ENCODE data around the gene SPON2.
A peak's percentile ranks its signal among the peaks of the same experiment; 100 is the strongest.

SPON2 gene

DNA sequence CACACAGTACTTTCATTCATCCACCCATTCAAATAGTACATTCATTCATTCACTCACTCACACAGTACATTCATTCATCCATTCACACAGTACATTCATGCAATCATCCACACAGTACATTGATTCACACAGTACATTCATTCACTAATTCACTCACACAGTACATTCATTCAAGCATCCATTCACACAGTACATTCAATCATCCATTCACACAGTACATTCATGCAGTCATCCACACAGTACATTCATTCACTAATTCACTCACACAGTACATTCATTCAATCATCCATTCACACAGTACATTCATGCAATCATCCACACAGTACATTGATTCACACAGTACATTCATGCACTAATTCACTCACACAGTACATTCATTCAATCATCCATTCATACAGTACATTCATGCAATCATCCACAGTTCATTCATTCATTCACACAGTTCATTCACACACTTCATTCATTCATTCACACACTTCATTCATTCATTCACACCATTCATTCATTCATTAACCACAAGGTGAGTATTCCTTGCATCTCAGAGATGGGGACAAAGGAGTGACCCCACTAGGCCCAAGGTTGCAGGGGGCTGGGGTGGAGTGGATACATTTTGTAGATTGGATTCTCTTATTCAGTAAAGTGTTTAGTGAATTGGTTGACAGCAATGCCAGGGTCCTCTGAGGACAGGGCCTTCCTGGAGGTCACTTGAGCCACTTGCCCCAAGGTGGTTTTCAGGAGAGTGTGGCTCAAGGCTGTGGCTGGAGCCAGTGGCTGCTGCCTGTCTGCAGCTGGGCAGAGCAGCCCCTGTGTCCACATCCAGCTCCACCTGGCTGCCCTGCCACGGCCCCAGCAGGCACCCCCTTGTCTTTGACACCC lies 4.3 kb upstream of the SPON2 start:
- FAIRE-seq (peak; percentile 45), DNase-seq (ENCODE audit: extremely low spot score, insufficient read length, low read depth) (no peak)

DNA sequence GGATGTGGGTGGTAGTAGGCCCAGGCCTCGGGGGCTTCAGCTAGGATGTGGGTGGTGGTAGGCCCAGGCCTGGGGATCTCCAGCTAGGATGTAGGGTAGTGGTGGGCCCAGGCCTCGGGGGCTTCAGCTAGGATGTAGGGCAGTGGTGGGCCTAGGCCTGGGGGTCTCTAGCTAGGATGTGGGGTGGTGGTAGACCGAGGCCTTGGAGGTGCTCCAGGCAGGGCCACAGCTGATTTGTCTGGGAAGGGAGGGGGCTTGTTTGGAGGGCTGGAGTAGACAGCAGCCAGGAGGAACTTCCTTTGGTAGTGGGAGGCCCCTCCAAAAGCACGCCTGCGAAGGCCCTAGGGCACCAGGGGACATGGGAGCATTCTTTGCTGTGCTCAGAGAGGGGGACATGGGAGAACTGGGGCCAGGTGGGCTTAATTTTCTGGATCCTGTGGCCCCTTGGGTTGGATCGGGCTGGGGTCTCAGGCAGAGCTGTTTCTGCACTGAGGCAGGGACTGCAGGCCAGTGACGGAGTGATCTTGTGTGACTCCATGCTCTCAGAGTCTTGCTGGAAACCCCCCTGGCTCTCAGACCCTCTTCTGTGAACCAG lies 3.3 kb upstream of the SPON2 start:
- FAIRE-seq: no peak
- no peak for DNase-seq (ENCODE audit: extremely low spot score, insufficient read length, low read depth)

DNA sequence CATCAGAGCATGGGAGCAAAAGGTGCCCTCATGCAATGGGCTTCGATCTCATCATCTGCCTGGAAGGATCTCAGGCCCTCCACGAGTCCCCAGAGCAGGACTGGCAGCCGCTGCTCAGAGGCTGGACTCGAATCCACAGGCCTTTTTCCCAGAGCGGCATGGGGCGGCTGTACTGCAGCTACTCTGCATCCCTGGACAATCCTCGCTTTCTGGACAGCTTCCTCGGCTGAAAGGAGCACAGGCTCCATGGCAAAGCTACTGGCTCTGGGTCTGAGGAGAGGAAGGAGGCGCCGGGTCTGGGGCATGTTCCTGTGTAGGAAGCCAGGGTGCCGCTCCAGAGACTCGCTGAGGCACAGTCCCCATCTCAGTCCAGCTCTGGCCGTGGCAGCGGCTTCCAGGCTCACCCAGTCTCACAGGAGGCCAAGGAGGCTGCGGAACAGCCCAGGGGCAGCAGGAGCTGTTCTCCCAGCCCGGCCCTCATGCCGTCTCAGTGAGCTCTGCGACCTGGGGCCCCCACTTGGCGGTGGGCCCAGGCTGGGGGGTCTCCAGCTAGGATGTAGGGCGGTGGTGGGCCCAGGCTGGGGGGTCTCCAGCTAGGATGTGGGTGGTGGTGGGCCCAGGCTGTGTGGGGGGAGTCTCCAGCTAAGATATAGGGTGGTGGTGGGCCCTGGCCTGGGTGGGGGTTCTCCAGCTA lies 2.7 kb upstream of the SPON2 start:
- DNase-seq (ENCODE audit: extremely low spot score, insufficient read length, low read depth): no peak
- FAIRE-seq: no peak

DNA sequence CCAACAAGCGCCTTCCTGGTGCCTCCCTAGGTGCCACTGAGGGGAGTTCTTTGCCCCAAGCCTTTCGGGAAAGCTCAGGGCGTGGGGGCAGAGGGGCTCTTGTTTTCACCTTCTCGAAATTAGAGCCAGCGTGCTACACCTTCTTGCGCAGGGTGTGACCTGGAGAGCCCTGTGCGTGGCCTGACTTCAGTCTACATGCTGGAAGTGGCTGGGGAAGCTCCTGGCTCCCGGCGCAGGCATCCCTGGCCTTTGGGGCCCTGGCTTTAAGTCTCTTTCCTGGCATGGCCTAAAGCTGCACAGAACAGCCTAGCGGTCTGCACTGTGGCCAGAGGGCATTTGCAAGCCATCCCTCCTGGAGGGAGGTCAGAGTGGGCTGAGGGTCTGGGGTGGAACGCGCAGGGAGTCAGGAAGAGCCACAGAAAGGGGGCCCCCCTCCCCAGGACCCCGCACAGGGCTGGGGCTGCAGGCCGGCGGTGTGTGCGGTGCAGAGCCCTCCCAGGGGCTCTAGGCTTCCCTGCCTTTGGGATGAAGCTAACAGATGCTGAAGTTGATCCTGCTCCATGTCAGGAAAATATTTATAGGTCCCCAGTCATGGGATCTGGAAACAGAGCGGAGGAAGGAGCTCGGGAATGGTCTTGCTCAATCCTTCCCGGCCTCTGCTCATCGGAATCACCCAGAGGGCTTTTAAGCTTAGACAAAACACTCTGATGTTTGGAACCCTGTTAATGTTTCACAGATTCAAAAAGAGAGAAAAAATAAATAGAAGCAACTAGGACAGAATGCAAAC lies 781 bp upstream of the SPON2 start:
- no peak for FAIRE-seq

DNA sequence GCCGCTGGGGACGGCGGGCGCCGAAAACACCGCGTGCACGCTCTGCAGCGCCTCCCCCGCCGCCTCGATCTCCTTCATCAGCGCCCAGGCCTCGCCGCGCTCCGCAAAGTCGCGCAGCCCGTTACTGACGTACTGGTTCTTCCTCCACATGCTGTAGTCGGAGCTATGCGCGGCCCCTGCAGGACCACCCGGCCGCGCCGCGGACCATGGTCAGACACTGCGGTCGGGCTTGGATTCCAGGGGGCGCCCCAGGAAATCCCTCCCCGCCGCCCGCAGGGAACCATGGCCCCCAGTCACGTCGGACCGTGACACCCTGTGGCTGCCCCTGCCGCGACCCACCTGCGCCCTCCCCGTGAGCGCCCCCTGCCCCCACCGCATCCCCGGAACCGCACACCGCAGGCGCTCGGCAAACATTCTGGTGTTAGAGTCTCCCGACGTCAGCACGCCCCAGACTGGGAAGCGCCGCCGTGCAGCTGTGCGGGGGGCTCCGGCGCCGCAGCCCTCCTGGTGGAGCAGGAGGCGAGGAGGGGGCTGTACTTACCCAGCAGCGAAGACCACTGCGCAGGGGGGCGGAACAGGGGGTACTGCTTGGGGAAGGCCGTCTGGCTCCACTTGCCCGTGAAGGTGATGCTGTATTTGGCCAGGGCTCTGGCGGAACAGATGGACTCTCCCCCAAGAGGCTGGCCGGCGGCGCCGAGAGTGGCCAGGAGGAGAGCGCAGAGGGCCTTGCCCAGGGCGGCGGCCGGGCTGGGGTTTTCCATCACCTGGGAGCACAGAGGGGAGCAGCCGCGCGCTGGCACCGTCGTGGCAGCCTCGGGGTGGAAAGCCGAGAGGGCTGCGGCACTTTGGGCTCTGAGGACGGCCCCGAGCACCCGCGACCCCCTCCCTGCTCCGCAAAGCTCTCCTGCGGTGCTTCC lies 814 bp downstream of the SPON2 start:
- DNase-seq (ENCODE audit: extremely low spot score, insufficient read length, low read depth) (no peak), FAIRE-seq (no peak)

More for the DNA sequence above, 781 bp upstream of the SPON2 start:
- DNase-seq (ENCODE audit: extremely low spot score, insufficient read length, low read depth): no peak

DNA sequence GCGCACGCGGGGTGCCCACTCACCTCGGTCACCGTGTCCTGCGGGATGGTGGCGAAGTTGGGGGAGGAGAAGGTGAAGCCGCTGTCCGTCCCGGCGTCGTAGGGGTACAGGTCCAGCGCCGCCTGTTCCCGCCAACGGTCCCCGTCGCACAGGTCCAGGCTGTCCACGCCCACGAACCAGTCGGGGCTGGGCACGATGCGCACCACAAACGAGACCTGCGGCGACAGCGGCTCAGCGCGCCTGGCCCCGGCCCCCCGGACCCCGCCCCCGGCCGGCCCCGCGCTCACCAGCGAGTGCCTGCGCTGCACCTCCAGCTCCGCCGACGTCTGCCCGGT lies 1.4 kb downstream of the SPON2 start:
- FAIRE-seq: no peak

DNA sequence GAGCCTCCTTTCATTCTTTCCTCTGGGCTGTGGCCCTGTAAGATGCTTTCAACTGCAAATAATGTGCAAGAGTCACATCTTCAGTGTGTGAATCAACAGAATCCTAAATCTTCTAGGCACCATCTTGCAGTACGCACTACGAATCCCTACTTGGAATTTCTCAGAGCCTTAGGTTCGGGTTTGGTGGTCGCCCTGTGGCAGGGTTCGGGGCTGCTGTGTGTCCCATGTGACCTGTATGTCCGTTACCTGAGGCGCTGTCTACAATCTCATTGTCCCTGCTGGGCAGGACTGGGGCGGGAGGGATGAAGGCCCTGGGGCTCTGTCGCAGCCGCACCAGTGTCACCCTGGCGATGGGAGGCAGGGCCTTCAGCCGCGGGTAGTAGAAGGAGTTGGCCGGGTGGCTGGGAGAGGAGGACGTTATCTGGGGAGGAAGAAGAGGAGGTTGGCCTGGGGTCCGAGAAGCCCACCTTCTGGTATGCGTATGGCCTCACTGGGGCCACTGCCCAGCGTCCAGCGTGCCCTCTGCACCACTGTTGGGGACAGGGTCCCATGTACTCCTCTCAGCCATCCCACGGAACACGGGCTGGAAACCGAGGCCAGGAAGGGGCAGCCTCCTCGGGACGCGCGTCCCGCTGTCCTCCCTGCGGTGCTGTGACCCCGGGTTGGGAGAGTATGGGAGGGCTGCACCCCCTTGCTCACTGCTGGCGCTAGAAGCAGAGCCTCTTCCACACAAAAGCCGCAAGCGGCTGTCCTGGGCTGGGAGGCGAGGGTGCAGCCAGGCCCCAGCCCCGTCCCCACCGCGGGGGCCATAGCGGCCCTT lies 2.0 kb downstream of the SPON2 start:
- DNase-seq (ENCODE audit: extremely low spot score, insufficient read length, low read depth) (no peak), FAIRE-seq (no peak)

More for the DNA sequence above, 1.4 kb downstream of the SPON2 start:
- no peak for DNase-seq (ENCODE audit: extremely low spot score, insufficient read length, low read depth)

DNA sequence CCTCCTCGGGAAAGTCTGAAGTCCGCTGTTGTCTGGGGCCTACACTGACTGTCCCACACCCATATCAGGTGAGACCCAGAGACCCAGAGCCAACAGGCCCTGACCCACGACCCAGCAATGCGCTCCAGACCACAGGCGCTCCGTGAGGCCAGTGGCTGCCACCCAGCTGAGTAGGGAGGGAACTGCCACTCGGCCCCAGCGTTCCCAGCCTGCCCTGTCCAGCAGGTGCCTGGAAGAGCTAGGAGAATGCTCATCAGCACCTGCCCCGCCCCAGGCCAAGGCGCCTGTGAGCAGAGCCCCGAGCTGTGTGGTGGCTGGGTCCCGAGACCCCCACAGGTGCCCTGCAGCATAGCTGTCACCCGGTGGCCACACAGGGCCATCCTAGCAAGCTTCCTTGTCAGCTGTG lies 2.7 kb downstream of the SPON2 start:
- FAIRE-seq (no peak), DNase-seq (ENCODE audit: extremely low spot score, insufficient read length, low read depth) (no peak)

DNA sequence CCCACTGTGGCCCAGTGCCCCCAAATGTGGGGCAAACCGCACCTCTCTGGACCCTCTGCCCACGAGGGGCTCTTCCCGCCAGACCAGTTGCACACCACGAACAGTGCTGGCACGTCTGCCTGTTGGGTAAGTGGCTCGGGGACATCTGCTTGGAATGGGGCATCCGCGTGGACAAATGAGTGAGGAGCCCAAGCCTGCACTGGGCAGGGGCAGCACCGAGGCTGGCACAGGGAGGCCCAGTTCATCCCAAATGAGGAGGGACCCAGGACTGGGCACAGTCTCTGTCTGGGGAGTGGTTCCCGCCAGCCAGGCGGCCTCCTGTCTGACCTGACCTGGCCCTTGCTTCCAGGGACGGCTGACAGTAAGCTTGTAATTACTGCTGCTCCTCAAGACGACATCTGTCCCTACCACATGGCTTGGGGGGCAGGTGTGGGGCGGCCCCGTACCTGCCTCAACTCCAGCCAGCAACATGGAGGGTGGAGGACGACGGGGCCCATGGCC lies 3.2 kb downstream of the SPON2 start:
- FAIRE-seq (no peak), DNase-seq (ENCODE audit: extremely low spot score, insufficient read length, low read depth) (no peak)

DNA sequence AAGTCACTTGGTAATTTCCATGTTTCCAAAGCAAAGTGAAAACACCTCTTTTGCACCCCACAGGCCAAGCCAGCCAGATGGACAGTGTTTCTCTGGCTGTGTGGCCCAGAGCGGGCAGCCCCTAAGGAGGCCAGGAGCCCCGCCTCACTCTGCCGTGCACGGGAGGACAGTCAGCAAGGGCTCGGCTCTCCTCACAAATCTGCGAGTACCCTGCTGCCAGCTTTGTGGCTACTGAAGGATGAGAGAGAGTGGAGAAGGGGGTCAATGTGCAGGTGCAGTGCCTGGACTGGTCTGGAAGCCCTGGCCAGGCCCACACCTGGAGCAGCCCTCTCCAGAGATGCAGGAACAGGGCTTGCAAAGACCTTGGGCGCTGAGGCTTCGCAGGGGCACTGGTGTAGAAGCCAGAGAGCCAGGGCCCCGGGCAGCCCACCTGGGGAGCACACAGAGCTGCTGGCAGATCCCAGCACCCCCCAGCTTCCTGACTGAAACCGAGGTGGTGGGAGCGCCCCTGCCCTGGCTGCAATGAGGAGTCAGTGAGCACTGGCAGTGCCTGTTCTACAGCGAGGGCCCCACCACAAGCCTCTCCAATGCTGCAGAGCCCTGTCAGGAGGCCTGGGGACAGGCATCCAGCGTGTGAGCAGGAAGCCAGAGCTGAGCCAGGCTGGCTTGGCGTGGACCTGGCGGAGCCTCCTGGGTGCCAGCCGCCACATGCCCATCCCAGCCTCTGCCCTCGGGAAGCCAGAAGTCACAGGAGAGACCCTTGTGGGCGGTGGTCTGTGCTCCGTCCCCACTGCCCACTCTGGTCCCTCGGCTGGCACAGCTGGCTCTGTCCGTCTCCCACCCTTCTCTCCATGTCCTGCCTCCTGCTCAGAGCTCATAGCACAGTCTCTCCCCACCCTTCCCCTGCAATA lies 3.9 kb downstream of the SPON2 start:
- DNase-seq (ENCODE audit: extremely low spot score, insufficient read length, low read depth): no peak
- FAIRE-seq: no peak

DNA sequence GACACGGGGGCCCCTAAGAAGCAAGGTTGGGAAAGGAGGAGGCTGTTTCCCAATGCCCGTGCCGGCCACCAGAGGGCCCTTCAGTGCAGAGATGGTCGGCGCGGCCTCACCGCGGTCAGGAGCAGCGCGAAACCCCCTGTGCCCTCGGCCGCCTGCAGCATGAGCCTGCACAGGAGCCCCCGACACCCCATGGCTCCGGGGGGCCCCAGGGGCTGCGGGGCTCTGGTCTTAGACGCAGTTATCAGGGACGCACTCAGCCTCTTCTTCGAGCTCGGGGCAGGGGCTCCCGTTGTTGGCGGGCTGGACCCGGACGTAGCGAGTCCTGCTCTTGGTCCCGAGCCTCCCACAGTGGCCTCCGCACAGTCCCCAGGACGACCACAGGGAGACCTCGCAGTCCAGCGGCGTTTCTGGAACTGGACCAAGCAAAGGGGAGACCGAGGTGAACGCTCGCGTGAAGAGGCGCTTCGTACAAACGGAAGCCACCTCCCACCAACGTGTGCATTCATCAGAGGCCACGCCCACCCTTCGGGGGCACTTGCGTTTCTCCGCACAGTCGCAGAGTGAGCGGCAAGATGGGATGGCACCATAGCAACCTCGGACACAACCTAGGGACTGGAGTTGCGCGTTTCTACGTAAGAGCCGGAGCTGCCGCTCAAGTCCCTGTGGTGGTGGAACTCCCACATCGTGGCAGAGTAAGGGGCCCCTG lies 5.0 kb downstream of the SPON2 start:
- DNase-seq (ENCODE audit: extremely low spot score, insufficient read length, low read depth) (no peak), FAIRE-seq (peak; percentile 87)

DNA sequence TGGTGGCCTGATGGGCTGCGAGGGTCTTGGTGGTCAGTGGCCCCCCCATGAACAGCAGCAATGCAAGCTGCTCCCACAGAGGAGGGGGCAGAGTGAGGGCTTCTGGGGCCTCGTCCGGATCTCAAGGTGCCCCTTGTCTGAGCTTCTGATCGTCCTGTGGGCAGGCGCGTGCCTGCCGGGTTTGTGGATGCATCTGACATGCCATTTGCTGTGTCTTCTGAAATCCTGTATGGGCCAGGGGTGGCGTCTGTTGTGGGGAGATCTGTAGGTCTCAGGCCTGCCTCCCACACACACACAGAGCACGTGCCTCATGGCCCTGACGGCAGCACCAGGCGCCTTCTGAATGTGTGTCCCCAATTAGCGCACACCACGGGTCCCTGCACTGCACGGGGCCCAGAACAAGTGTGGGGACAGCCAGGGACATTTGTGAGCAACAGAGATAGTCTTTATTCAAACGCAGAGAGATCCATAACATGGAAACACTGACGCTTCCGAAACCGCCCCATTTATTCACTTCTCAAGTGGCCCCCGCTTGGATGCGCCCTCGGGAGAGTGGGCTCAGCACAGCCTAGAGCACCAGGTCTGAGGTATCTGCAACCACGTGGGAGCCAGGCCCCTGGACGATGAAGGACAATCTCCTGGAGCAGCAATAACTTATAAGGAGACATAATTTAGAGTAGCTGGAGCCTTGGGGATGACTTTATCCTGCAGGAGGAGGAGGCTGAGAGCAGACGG lies 5.7 kb downstream of the SPON2 start:
- FAIRE-seq (no peak), DNase-seq (ENCODE audit: extremely low spot score, insufficient read length, low read depth) (no peak)

DNA sequence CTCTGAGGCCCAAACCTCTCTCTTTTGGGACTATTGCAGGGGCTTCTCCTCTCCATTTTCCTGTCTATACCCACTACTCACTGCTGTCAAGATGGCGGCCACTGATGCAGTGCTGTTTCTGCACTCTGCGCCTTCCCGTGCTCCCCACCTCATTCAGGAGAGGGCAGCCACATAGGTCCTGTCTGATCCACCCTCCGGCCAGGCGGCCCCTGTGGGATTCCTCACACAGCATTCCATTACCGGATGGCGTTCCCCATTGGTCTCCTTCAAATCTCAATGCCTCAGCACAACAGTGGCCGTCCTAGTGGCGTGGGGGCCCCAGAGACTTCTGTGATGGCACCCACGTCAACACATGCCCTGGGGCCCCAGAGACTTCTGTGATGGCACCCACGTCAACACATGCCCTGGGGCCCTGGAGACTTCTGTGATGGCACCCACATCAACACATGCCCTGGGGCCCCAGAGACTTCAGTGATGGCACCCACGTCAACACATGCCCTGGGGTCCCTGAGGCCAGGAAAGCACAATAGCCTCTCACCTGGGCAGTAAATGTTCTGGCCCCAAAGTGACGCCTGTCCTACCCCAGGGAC lies 7.3 kb downstream of the SPON2 start:
- DNase-seq (ENCODE audit: extremely low spot score, insufficient read length, low read depth) (no peak), FAIRE-seq (no peak)

DNA sequence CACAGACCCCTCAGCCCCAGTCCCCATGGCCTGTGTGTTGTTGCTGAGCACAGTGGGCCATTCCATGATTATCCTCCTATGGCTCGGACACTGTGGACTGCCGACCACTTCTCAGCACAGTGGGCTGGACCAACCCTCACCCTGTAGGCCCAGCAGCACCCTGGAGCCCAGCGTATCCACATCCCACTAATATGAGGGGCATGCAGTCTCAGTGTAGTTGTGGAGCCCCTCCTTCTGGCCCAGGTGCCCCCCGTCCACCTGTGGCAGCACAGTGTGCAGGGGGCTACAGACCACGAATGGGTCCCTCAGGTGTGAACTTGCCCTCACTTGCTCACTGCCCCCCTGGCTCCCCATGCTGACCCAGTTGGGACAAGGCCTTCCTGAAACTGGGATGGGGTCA lies 7.9 kb downstream of the SPON2 start:
- no peak for DNase-seq (ENCODE audit: extremely low spot score, insufficient read length, low read depth)
- no peak for FAIRE-seq

DNA sequence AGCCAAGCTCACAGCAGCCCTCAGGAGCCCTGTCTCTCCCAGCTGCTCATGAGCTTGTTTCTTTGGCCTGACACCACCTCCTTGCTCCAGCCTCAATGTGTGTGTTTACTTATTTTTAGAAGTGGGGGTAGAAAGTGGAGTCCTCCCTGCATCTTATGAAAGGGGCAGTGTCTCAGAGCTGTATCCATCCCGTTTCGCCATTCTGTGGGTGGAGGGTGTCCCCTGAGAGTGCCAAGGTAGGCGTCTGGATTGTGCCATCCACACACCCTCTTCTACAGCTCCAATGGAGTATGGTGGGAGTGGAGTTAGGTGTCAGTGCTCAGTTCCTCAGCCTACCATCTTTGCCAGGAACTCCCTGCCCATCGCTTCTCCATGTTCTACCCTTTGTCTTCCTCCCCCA lies 8.3 kb downstream of the SPON2 start:
- no peak for DNase-seq (ENCODE audit: extremely low spot score, insufficient read length, low read depth)
- no peak for FAIRE-seq

DNA sequence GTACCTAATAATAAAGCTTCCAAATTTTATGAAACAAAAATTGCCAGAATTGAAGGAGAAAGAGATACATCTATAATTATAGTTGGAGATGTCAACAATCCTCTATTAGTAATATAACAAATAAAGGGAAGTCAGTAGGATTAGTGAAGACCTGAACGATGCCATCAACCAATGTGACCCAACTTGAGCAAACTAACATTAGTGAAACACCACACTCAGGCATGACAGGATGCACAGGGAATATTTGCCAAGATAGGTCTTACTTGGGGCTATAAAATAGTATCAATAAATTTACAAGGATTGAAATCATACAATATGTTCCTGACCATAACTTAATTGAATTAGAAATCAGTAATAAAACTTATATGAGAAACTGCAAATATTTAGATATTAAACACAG lies 12.0 kb downstream of the SPON2 start:
- DNase-seq (ENCODE audit: extremely low spot score, insufficient read length, low read depth): no peak
- FAIRE-seq: no peak

All from GM18507 (cell line).